ENCODE results near the gene ETFA.

Gene ETFA

DNA sequence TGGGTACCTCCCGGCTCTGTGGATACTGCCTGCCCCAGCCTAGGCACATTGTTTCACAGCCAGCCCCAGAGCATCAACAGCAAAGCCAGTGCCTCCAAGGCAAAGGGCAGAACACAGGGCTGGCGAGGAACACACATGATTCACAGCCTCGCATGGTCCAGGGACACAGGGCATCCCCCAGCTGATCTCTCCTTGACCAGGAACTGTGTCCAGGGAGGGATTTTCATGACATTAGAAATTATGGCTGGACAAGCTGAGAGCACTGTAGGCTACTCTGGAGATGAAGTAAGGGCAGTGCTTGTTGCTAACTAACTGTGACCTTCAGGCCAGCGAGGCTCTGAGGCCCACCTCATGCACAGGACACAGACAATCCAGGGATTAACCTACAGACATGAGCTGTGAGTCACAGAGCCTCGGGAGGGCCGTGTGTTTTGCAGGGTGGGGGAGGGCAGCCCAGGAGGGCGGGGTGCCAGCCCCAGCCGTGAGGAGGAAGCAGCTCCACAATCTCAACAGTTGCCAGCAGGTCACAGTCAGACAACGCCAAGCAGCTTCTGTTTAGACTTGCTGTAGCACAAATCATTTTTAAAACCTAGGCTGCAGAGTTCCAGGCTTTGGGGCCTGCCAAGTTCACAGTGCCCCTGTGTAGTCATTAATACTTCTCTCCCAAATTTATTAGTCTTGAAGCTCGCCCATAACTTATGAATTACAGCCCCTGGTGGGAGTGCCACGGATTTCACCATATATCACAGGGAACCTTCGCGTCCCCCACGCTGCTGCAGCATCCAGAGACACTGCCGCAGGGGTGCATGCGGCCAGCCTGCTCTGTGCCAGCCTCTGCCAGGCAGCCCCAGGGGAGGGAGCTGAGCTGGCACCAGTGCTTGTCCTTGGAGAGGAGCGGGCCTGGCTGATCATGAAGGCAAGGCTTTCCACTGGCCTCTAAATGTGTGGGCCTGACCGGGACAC is 114.7 kb downstream of the ETFA start:
- no peak for DNase-seq (ENCODE audit: low read depth in 2 of 2)

DNA sequence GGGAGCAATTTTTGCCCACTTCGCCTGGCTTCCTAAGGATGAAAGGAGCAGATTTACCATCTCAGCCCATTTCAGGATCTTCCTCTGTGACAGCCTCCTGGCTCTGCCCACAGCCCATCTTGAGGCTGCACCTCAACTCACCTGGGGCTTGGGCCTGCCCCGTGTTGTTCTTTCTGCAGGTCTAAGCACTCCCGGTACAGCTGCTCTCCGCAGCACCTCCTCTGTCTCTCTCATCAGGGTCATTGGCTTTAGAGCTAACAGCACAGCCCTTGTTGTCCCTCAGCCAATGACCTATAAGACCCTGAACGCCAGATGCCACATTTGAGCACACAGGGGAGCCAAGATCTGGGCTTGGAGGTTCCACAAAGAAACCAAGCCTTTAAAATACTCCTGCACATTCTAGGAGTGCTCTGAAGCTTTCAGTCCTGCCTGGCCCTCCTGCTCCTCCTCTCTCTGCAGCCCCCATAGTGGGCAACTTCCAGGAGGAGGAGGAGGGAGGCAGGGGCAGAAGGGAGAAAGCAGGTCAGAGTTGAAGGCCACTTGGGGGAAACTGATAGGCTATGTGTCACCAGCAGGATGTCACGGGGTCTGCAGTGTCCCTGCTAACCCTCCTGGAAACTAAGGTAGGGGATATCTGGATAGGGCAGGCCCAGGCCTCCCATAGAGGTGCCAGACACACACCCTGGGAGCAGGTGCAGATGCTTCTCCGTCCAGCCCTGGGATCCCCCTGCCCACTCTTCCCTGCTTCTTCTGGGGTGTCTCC is 115.6 kb downstream of the ETFA start:
- no peak for DNase-seq (ENCODE audit: low read depth in 2 of 2)

DNA sequence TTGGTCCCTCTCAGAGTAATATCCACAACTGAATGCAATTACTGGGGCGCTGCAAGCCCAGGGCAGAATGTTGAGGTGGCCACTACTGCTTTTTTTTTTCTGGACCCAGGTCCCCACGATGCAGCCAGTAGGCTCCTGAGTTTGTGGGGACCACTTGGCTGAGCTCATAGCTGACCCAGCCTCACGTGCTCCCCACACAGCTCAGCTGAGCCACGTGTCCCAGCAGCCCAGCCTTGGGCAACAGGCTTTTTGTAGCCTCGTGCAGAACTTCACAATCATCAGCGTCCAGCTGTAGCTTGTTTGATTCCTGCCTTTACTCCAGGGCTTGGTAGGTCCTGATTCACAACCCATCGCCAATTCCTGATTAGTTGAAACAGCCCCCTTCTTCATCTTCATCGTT is 117.3 kb downstream of the ETFA start:
- no peak for DNase-seq (ENCODE audit: low read depth in 2 of 2)

DNA sequence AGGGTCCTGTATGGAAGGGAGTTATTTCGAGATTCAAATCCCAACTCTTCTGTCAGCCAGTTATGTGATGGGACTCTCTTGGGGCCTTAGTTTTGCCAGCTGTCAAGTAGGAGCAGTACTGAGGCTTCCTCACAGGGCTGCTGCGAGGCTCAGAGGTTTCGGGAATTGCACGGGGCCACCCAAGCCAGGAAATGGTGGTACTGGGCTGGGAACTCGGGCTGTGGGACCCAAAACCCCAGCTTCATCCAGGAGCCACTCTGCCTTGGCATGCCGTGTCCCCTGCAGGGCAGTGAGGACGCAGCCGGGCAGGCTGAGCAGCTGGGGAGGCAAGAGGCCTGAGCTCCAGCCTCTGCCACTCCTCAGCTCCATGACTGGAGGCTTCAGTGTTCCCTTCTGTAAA is 118.6 kb downstream of the ETFA start:
- no peak for DNase-seq (ENCODE audit: low read depth in 2 of 2)

DNA sequence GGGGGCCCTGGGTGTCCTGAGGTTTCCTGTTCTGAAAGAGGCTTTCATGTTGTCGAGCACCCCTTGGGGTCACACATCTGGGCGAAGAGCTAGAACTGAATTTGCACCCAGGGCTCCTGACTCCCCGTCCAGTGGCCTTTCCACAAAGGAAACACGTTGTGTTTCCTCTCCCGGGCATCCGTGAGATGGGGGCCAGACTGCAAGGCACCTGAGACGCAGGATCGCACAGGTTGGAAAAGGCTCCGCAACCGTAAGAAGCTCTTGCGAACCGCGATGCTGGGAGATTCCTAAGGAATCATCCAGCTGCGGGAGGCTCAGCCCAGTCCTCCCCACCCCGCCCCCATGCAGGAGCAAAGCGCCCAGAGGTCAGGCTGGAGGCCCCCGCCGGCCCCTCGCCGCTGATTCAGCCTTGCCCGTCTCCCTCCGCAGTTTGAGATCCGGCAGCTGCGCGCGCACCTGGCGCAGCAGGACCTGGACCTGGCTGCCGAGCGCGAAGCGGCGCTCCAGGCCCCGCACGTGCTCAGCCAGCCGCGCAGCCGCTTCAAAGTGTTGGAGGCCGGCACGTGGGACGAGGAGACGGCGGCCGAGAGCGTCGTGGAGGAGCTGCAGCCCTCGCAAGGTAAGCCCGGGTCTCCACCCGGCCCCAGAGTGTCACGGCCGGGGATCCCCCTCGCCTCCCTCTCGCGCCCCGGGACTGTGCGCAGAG is 119.6 kb downstream of the ETFA start:
- no peak for DNase-seq (ENCODE audit: low read depth in 2 of 2)

DNA sequence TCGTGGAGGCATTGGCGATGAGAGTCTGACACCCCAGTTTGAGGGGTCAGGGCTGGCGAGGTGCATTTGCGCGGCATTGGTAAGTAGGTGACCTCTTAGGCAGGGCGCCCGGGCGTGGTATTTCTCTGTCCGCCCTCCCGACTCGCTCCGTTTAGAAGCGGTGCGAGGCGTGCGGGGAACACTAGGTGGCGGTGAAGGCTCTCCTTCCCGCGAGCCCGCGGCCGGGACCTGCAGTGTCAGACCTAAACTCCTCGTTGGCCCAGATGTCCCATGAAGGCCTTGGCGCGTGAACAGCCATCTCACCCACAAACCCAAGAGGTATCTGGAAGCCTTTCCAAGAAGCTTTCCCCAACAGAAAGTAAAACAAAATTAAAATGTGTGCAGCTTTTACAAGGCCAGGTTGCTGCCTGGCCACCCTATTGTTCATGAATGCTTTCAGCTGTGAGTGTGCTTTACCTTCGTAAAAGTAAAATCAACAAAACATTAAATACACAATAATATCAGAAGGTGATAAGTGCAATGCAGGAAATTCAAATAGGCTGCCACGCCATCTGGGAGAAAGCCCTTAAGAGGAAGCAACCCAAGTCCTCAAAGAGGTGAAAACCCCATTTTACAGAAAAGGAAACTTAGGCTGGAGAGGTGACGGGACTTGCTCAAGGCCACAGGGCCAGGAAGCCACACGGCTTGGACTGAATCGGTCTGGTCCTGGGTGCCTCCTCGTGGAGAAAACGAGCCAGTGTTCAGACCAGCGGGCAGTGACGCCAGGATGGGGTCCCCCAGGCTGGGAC is 120.3 kb downstream of the ETFA start:
- peak; percentile 51 to 76 for DNase-seq (ENCODE audit: low read depth in 2 of 2)

DNA sequence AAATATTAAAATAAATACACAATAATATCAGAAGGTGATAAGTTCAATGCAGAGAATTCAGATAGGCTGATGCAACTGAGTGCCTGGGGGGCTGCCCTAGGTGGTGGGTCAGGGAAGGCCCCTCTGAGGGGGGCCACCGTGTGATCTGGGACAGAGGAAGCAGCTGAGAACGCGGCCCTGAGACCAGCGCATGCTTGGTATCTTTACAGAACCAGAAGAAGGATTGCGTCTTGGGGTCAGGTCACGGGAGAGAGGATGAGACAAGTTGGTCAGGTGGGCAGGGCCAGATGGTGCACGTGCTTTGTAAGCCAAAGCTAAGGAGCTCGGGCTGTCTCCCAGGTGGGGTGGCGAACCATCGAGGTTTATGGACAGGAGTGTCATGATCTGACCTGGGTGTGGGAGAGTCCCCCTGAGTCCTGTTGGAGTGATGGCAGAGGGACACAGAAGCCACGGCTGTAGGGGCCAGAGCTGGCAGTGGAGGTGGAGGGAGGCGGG is 121.2 kb downstream of the ETFA start:
- DNase-seq (ENCODE audit: low read depth in 2 of 2): no peak

DNA sequence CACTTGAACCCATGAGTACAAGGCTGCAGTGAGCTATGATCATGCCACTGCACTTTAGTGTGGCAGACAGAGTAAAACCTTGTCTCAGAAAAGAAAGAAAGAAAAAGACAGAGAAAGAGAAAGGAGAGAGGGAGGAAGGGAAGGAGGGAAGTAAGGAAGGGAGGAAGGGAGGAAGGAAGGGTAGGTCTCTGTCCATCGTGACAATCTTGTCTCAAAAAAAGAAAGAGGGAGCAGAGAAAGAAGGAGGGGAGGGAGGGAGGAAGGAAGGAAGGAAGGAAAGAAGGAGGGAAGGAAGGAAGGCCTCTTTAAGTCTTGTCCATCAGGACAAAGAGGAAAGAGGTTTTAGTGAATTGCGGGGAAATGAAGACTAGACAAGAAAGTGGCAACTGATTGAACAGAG is 122.2 kb downstream of the ETFA start:
- no peak for DNase-seq (ENCODE audit: low read depth in 2 of 2)

DNA sequence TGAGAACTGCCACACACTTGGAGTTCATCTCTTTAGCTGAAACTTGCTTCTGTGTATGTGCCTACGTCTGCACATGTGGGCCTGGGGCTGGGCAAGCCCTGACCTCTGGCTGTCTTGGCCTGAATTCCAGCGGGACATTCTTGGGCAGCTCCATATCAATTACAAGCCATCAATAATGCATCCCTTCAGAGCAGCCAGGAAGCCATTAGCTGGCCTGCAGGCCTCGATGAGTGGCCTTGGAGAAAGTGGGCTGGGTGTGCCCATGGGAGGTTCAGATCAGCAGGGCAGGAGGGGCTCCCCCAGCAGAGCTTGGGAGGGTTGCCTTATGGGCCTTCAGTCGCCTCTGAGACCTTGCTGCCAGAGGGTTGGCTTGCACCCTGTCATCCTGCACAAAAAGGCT is 124.1 kb downstream of the ETFA start:
- DNase-seq (ENCODE audit: low read depth in 2 of 2): no peak

DNA sequence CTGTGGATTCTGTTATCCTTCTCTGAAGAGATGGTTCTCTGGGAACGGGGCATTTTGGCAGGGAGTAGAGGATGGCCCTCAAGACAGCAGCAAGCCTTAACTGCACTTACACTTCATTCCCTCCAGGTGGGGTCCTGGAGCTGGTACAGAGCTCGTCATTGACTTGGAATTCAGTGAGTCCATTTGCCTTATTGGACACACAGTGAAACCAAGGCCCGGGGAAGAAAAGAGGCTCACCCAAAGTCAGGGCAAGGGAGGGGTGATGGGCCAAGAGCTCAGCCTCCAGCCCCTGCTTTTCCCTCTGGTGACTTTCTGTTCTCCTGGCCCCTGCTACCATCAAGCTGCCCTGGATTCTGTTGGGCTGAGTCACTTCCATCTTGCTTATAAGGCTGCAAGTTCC is 125.6 kb downstream of the ETFA start:
- DNase-seq (ENCODE audit: low read depth in 2 of 2): no peak

DNA sequence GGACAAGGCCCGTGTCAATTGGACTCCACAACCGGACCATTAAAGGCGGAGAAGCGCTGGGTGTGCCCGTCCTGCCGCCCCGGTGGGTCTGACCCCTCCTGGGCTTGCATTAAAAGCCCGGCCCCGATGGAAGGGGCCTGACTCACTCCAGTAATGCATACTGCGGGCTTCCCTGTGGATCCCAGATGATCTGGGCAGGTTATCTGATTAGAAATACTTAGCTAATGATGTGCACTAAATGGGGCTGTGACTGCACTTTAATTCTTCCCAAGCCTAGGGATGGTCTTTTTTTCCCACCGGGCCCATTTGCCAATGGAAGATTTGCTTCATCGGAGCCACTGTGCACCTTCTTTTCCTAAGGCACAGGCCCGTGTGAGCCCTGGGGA is 126.6 kb downstream of the ETFA start:
- DNase-seq (ENCODE audit: low read depth in 2 of 2): no peak

DNA sequence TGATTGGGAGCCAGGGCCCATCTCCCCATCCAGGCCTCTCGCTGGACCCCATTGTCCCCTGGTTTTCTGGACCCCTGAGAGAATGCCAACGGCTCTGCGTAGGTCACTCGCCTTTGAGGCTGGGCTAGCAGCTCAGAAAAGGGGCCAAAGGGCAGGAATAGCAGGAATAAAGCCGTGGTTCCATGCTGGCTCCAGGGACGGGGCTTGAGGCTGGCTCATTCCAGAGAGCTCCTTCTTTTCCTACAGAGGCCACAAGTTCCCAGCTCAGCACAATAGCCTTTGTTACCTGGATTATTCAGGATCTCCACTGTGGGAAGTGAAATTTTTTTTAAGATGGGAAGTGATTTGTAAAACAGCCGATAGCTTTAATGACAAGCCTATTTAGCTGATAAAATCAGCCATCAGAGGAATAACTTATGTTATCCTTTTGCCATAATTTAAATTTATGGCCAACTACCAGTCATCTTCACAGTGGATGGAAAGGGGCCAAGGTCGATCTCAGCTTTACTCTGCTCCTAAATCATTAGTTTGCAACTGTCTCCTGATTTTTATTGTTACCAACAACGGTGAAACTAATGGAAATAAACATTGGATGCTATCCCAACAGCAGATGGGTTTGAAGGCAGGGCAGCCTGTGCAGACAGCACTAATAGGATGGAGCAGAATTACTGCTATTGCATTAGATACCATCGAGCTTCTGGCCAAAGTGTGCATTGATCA is 127.2 kb downstream of the ETFA start:
- DNase-seq (ENCODE audit: low read depth in 2 of 2): no peak

DNA sequence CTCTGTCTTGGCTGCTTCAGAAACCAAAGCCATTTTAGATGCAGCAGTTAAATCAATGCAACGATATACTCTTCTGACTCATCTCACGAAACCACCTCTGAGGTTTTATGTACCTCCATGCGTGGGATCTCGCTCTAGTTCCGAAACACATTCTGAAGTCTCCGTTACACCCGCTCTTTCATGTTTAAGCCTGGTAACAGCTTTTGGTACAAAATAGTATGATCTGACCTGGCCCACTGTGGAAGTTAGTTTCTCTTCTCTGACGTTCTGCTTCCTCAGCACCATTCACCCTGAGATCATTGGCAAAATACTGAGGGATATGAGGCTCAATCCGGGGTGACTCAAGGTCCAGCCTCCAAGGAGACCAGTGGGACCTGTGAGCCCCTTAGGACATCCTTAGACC is 129.6 kb downstream of the ETFA start:
- DNase-seq (ENCODE audit: low read depth in 2 of 2): peak in 1 of 2 experiments; percentile 12

DNA sequence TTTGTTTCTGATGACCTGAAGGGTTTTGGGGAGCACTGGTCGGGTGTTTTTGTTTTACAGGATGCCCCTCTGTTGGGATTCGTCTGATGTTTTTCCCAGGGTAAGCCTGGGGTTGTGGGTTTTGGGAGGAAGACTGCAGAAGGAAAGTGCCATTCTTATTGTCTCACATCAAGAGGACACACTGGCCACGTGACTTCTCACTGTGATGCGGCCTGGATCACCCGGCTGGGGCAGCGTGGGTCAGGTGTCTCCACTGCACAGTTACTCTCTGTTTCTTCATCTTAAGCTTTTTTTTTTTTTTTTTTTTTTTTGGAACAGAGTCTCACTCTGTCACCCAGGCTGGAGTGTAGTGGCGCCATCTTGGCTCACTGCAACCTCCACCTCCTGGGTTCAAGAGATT is 130.9 kb downstream of the ETFA start:
- DNase-seq (ENCODE audit: low read depth in 2 of 2): no peak

DNA sequence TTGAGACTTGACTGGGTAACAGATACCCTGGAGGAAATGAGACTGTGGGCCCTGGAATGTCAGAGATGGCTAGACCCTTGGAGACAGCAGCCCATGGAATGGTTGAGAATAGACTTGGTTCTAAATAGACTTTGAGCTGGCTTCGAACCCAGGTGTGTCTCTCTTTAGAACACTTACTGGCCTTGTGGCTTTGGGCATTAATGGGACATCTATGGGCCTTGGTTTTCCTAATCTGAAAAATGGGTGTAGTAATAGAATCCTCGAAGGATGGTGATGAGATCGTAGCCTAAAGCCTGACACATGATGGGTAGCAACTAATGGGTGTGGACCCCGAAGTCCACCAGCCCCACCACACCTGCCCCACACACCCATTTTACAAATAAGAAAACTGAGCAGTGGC is 132.2 kb downstream of the ETFA start:
- DNase-seq (ENCODE audit: low read depth in 2 of 2): no peak

DNA sequence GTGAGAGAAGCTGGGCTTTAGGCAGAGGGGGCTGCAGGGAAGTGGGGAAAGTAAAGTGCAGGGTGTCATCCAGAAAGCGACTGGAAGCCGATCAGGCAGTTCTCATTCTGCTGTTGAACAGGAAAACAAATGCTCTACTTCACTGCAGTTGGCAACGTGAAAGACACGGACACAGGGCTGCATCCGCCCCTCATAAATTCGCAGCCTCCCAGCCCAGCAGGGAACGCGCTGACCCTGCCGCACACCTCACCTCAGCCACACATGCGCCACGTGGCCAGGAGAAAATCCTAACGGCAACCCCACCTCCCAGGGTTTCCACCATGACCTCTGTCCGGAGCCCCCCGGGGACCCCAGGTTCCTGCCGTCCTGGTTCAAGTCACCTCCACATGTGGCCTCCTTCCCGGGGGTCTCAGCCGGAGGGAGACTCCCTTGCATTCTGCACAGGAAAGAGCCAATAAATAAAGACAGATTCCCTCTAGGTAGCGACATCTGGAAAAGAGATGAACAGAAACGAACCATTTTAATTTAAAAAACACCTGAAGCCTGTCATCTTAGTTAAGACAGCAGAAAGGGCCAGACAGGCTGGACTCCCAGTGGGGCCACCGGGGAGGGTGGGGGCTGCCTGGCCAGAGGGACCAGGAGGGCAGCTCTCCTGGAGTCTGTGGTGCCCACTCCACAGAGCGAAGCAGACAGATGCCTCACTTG is 132.8 kb downstream of the ETFA start:
- no peak for DNase-seq (ENCODE audit: low read depth in 2 of 2)

DNA sequence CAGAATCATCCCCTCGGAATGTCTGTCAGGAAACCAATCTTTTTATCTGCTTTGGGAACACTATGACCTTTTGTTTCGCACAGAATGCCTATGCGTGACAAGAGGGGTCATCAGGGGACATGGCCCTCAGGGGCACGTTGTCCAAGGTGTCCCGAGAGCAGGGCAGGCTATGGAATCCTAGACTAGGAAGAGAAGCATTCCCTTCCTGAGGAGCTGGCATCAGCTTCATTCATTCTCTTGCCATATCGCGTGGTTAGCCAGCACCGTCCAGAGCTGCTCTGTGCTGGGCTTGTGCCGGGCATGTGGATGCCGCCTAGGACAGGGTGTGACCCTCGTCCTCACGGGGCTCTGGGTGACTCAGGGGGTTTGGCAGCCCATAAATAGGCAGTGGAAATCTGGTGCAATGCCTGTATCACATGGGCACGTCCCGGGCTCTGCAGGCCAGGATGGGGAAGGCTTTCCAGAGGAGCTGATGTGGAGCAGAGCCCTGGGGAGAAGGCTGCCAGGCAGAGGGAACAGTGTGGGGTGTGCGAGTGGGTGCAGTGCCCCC is 133.7 kb downstream of the ETFA start:
- no peak for DNase-seq (ENCODE audit: low read depth in 2 of 2)

DNA sequence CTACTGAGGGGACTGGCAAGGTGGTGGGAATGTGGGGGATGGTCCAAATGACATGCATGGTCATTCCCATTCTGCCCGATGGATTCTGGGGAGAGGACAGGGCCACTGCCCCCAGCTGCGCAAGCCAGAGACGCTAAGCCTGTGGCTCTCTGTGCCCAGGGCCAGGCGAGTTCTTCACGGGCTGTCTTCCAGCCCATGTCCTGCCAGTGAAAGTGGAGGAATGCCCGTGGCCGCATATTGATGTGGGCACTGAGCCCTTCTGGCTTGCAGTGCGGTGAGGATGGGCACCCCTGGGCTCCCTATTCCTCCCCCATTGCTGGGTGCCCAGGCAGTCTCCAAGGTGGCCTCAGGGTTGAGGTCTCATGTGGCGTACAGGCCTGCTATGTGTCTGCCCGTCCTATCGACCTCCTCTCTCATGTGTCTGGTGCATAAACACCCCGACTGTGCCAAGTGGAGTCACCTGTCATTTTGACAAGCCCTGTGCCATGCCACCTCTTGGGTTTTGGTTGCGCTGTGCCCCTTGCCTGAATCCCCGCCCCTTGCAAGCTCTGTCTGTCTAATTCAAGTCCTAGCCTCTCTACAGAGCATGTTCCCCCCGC is 134.7 kb downstream of the ETFA start:
- DNase-seq (ENCODE audit: low read depth in 2 of 2): no peak

DNA sequence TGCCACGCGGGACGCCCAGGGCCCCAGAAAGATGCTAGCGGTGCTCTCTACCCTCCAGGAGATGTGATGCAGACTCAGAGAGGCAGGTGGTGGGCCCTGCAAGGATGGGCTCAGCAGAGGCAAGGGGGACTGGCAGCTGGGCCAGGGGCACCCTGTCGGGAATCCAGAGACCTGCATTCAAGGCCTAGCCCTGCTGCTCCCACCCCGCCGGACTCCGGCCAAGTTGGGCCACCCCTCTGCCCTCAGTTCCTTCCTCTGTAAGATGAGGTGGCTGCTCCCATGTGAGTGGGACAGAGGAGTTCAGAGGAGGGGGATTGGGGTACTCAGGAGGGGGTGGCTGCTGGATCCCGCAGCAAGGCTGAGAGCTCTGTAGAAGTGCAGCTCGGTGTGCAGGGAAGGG is 135.2 kb downstream of the ETFA start:
- DNase-seq (ENCODE audit: low read depth in 2 of 2): no peak

Measured in stimulated activated CD4-positive, alpha-beta T cell treated with anti-CD3 and anti-CD28 coated beads, Interleukin-12 subunit alpha, Interleukin-12 subunit beta, amount 100 ng/mL, for 24 hours (primary cell).